H1 (cell line): Measurements from ENCODE around the gene KLHL17. TPM values are rescaled to one million over a fixed set of nuclear protein-coding genes. Genes with fewer than 3 reads are reported as not detected.

ENCODE experiments used
- CTCF ChIA-PET: fragments of 300-600 bp; sonication (Branson Sonifier 250); formaldehyde crosslinking; loops from one replicate; lab custom pipeline; 2021; ENCODE audit not compliant: partially characterized antibody; lab: Charles Lee
- POLR2A ChIA-PET: fragments of 300-600 bp; sonication (Branson Sonifier 250); formaldehyde crosslinking; loops from one replicate; lab custom pipeline; 2021; ENCODE audit warnings: inconsistent platforms; ENCODE audit not compliant: partially characterized antibody; lab: Charles Lee
- DNase-seq, 2 experiments: peaks; one replicate each; pipeline versions ENCODE4 v3.0.0 to v3.0.0-alpha.2; 2010 to 2022; ENCODE audit warnings: low spot score in 2 of 2, low read depth in 1 of 2, mixed read lengths in 1 of 2
- FAIRE-seq: peaks from 2 replicates; lab custom pipeline; 2011; peaks lifted over from hg19 to GRCh38; lab: Jason Lieb, UNC
- H2AFZ ChIP-seq: 2 replicates; pipeline ENCODE4 v1.8.1; 2012; ENCODE audit warnings: low read length, inconsistent platforms
- H2AK5ac ChIP-seq: 2 replicates; pipeline ENCODE4 v1.6.1; 2013; ENCODE audit warnings: low read depth, low read length
- H2BK120ac ChIP-seq: replicated peaks from 2 replicates; pipeline ENCODE3; 2013; ENCODE audit warnings: low read depth, low read length, inconsistent platforms
- H2BK12ac ChIP-seq: 2 replicates; pipeline ENCODE4 v1.6.1; 2013; ENCODE audit warnings: low read depth, low read length
- H2BK15ac ChIP-seq: 2 replicates; pipeline ENCODE4 v1.6.1; 2013; ENCODE audit warnings: low read length
- H2BK20ac ChIP-seq: 2 replicates; pipeline ENCODE4 v1.6.1; 2013; ENCODE audit warnings: low read length
- H2BK5ac ChIP-seq: 2 replicates; pipeline ENCODE4 v1.6.1; 2013; ENCODE audit warnings: low read depth, low read length
- H3K14ac ChIP-seq: 2 replicates; pipeline ENCODE4 v1.6.1; 2013; ENCODE audit warnings: inconsistent platforms; ENCODE audit not compliant: insufficient read length
- H3K18ac ChIP-seq: 2 replicates; pipeline ENCODE4 v1.6.1; 2013; ENCODE audit warnings: low read length; ENCODE audit errors: extremely low read depth
- H3K23ac ChIP-seq: 2 replicates; pipeline ENCODE4 v1.6.1; 2013; ENCODE audit warnings: inconsistent platforms; ENCODE audit not compliant: insufficient read length
- H3K23me2 ChIP-seq: 2 replicates; pipeline ENCODE4 v1.6.1; 2013; ENCODE audit warnings: low read depth, low read length
- H3K27ac ChIP-seq: 2 replicates; pipeline ENCODE4 v1.6.1; 2011; ENCODE audit warnings: low read depth, low read length, inconsistent platforms
- H3K27me3 ChIP-seq, 4 experiments: replicated peaks in 1 of 4; 1 replicate in 1 of 4; 2 replicates in 3 of 4; pipeline versions ENCODE4 v1.6.1 to v1.8.1; 2011 to 2013; ENCODE audit warnings: low read length in 3 of 4, mild to moderate bottlenecking in 3 of 4, inconsistent platforms in 2 of 4, mixed read lengths in 2 of 4, moderate library complexity in 1 of 4; ENCODE audit not compliant: control insufficient read depth in 3 of 4, insufficient read depth in 3 of 4; ENCODE audit errors: extremely low read depth in 1 of 4
- H3K36me3 ChIP-seq, 4 experiments: 2 replicates each; pipeline versions ENCODE4 v1.6.1 to v1.8.1; 2011 to 2013; ENCODE audit warnings: mild to moderate bottlenecking in 4 of 4, low read length in 3 of 4, moderate library complexity in 2 of 4, control low read depth in 1 of 4, inconsistent platforms in 1 of 4; ENCODE audit not compliant: insufficient read depth in 4 of 4, control insufficient read depth in 2 of 4
- H3K4ac ChIP-seq: replicated peaks from 2 replicates; pipeline ENCODE3; 2013; ENCODE audit warnings: low read length, low read depth, mixed read lengths, inconsistent platforms; ENCODE audit not compliant: insufficient read length
- H3K4me1 ChIP-seq, 4 experiments: replicated peaks in 1 of 4; 1 replicate in 1 of 4; 2 replicates in 3 of 4; pipeline versions ENCODE4 v1.6.1 to v1.8.1; 2011 to 2013; ENCODE audit warnings: low read length in 3 of 4, inconsistent platforms in 2 of 4, mixed read lengths in 1 of 4; ENCODE audit not compliant: insufficient read depth in 4 of 4, control insufficient read depth in 3 of 4
- H3K4me2 ChIP-seq, 2 experiments: 2 replicates each; pipeline versions ENCODE4 v1.6.1 to v1.8.1; 2011 to 2013; ENCODE audit warnings: low read depth in 2 of 2, low read length in 2 of 2, control low read depth in 1 of 2, inconsistent platforms in 1 of 2, mild to moderate bottlenecking in 1 of 2; ENCODE audit not compliant: insufficient read depth in 1 of 2
- H3K4me3 ChIP-seq, 4 experiments: fragments of 200-600, 300-600 bp in 1 of 4; sonication (generic), shearing (Covaris generic), sonication (Bioruptor Twin) in 1 of 4; 2 replicates each; pipeline versions ENCODE4 v1.5.1 to v1.8.1; 2011 to 2016; ENCODE audit warnings: low read length in 4 of 4, low read depth in 3 of 4, control low read depth in 2 of 4, inconsistent platforms in 2 of 4, mild to moderate bottlenecking in 2 of 4, mixed read lengths in 1 of 4, moderate library complexity in 1 of 4; ENCODE audit not compliant: insufficient read depth in 2 of 4; ENCODE audit errors: extremely low read depth in 1 of 4
- H3K56ac ChIP-seq: replicated peaks from 2 replicates; pipeline ENCODE3; 2013; ENCODE audit warnings: low read depth, mild to moderate bottlenecking, mixed read lengths, low read length, inconsistent platforms; ENCODE audit not compliant: insufficient read length
- H3K79me1 ChIP-seq: 2 replicates; pipeline ENCODE4 v1.6.1; 2013; ENCODE audit warnings: low read depth, low read length, control low read depth
- H3K79me2 ChIP-seq, 2 experiments: 2 replicates each; pipeline versions ENCODE4 v1.6.1 to v1.8.1; 2012 to 2013; ENCODE audit warnings: low read length in 2 of 2, mild to moderate bottlenecking in 2 of 2, inconsistent platforms in 1 of 2; ENCODE audit not compliant: insufficient read depth in 2 of 2, control insufficient read depth in 1 of 2
- H3K9ac ChIP-seq, 4 experiments: replicated peaks in 1 of 4; 1 replicate in 1 of 4; 2 replicates in 3 of 4; pipeline versions ENCODE4 v1.6.1 to v1.8.1; 2011 to 2013; ENCODE audit warnings: low read depth in 3 of 4, low read length in 3 of 4, control low read depth in 2 of 4, mild to moderate bottlenecking in 2 of 4, moderate library complexity in 2 of 4, inconsistent platforms in 1 of 4; ENCODE audit errors: extremely low read depth in 1 of 4
- H3K9me3 ChIP-seq, 2 experiments: 2 replicates each; pipeline versions ENCODE4 v1.6.1 to v1.8.1; 2012 to 2013; ENCODE audit warnings: mild to moderate bottlenecking in 2 of 2, moderate library complexity in 2 of 2, control low read depth in 1 of 2, inconsistent platforms in 1 of 2, low read depth in 1 of 2, low read length in 1 of 2, mixed read lengths in 1 of 2; ENCODE audit not compliant: insufficient read depth in 2 of 2
- H4K20me1 ChIP-seq, 2 experiments: replicated peaks in 1 of 2; 2 replicates each; pipeline versions ENCODE3 to v1.8.1; 2011 to 2013; ENCODE audit warnings: inconsistent platforms in 2 of 2, low read length in 2 of 2, mild to moderate bottlenecking in 1 of 2; ENCODE audit not compliant: insufficient read depth in 2 of 2, control insufficient read depth in 1 of 2
- H4K5ac ChIP-seq: 2 replicates; pipeline ENCODE4 v1.6.1; 2013; ENCODE audit warnings: low read length, low read depth, mixed read lengths, inconsistent platforms; ENCODE audit not compliant: insufficient read length
- H4K8ac ChIP-seq: 2 replicates; pipeline ENCODE4 v1.8.0; 2013; ENCODE audit warnings: mild to moderate bottlenecking, moderate library complexity, low read length, inconsistent platforms; ENCODE audit not compliant: insufficient read depth; ENCODE audit errors: extremely low read depth
- H4K91ac ChIP-seq: replicated peaks from 2 replicates; pipeline ENCODE3; 2013; ENCODE audit warnings: low read length, mixed read lengths, inconsistent platforms; ENCODE audit not compliant: insufficient read length
- BCL11A ChIP-seq, 2 experiments: IDR thresholded peaks; one replicate each; pipeline ENCODE4 v1.6.1; 2011; ENCODE audit warnings: low read depth in 2 of 2, low read length in 2 of 2, mild to moderate bottlenecking in 2 of 2
- EZH2 ChIP-seq: fragments of 200-600 bp; sonication (generic); IDR thresholded peaks from 2 replicates; pipeline ENCODE4 v1.7.1; 2012; ENCODE audit warnings: low read depth, mild to moderate bottlenecking, moderate library complexity, low read length, inconsistent platforms; ENCODE audit not compliant: severe bottlenecking
- GTF2F1 ChIP-seq: IDR thresholded peaks from 2 replicates; pipeline ENCODE4 v1.6.1; 2012; ENCODE audit warnings: low read depth, low read length, improper control_type of control experiment, borderline replicate concordance
- MAFK ChIP-seq: IDR thresholded peaks from 2 replicates; pipeline ENCODE4 v1.6.1; 2012; ENCODE audit warnings: low read depth, mild to moderate bottlenecking, improper control_type of control experiment, low read length
- POU5F1 ChIP-seq: IDR thresholded peaks from 2 replicates; pipeline ENCODE4 v1.6.1; 2011; ENCODE audit warnings: low read depth, mild to moderate bottlenecking, low read length, moderate library complexity
- SAP30 ChIP-seq: fragments of 300-600 bp; sonication (generic); IDR thresholded peaks from 2 replicates; pipeline ENCODE4 v1.7.1; 2012; ENCODE audit warnings: low read length, moderate library complexity, mild to moderate bottlenecking, inconsistent platforms; ENCODE audit not compliant: insufficient read depth, insufficient replicate concordance
- SIX5 ChIP-seq: IDR thresholded peaks from 2 replicates; pipeline ENCODE4 v1.6.1; 2011; ENCODE audit warnings: mild to moderate bottlenecking, low read depth, low read length
- SRF ChIP-seq: IDR thresholded peaks from 2 replicates; pipeline ENCODE4 v1.6.1; 2011; ENCODE audit warnings: mild to moderate bottlenecking, low read depth, low read length, moderate library complexity
- TAF1 ChIP-seq: IDR thresholded peaks from 2 replicates; pipeline ENCODE4 v1.6.1; 2011; ENCODE audit warnings: mild to moderate bottlenecking, low read depth, low read length
- TCF12 ChIP-seq: IDR thresholded peaks from 2 replicates; pipeline ENCODE4 v1.6.1; 2011; ENCODE audit warnings: low read depth, mild to moderate bottlenecking, low read length
- WGBS, 2 experiments: shearing (Covaris generic) in 1 of 2; methylation state at CpG; one replicate each; pipeline versions ENCODE4 v1.1.6 to v1.1.7; 2013 to 2015; ENCODE audit warnings: low lambda C conversion rate in 2 of 2, mixed read lengths in 2 of 2, inconsistent platforms in 1 of 2, low coverage in 1 of 2, missing lambda C conversion rate in 1 of 2; ENCODE audit not compliant: insufficient replicate concordance in 2 of 2, insufficient coverage in 1 of 2, insufficient read length in 1 of 2; ENCODE audit errors: extremely low coverage in 1 of 2, missing lambda C conversion rate in 1 of 2; 5-methylcytosine and 5-hydroxymethylcytosine counted together
- polyA plus RNA-seq, 7 experiments: library from polyadenylated mRNA; depleted of rRNA in 3 of 7; stranded (reverse) in 5 of 7; unstranded in 2 of 7; fragments of >200 nt in 5 of 7; fragments of 200-250 nt in 2 of 7; gene quantifications; 1 replicate in 5 of 7; 2 replicates in 1 of 7; 4 replicates in 1 of 7; pipeline versions ENCODE4 v1.2.1 to v1.2.3, GENCODE V29; 2011 to 2013; ENCODE audit warnings: missing spikeins in 2 of 7, mixed read lengths in 2 of 7
- total RNA-seq: library from RNA; stranded (reverse); fragmentation: NEBNext Ultra II Directional; extraction: Animal tissue kit (Norgen Biotek cat#: 25700); gene quantifications from 2 replicates; pipeline ENCODE4 v1.2.1, GENCODE V29; 2021
- TF ChIP-seq, protein P1 (sequence below): IDR thresholded peaks from 2 replicates; pipeline ENCODE4 v1.6.1; 2011; ENCODE audit warnings: low read length, improper control_type of control experiment

Gene KLHL17
- total and polyA plus RNA-seq, 2 of the 8 experiments (the other 6 are each of a cell fraction or from before 2014, with no cell fraction given), result 32.6 to 36.1 TPM

DNA sequence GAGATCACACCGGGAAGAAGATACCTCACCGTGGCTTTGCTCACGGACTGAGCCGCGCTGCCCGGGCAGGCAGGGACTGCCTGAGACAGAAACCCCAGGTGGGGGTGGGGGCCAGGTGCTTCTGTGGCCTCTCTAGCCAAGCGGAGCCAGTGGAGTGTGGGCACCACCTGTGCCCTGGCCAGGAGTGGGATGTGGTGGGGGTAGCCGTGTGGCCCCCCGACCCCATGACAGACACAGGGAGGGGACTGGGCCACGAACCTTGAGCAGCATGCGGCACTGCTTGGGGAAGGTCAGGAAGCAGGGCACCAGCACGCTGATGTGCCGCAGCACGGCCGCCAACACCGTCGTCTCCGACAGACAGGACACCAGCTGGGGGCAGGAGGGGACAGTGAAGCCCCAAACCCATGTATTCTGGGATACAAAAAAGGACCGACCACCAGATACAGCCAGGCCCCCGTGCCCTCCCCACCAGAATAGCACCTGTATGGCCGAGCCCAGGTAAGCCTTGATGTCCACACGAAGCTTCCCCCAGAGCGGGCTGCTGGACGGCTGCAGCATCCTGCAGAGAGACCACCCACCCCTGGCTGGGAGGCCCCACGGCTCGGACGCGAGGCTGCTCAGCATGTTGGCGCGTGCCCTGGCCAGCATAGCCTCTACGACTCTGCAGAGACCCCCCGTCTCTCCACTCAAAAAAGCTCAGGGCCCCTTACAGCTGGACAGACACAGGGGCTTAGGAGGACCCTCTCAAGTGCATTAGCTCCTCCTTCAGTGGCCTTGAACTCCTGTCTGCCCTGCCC, 6.7 kb upstream of the KLHL17 start:
- no peak overlapping the region for H2BK12ac ChIP-seq
- no peak overlapping the region for H4K91ac ChIP-seq
- H3K4me2 ChIP-seq, result no peak overlapping the region
- peaks cover 31 to 36% of the 10 kb centered on the region in 2 experiments for H4K20me1 ChIP-seq
- DNase-seq (no peak), FAIRE-seq (no peak)
- H3K79me1 ChIP-seq, result peaks cover 21% of the 10 kb centered on the region
- H4K8ac ChIP-seq, result no peak overlapping the region; the same call in 1 of the 2 replicates
- H3K4me3 ChIP-seq, result no peak overlapping the region
- no peak overlapping the region for H3K56ac ChIP-seq
- peaks cover 0 to 12% of the 10 kb centered on the region in 2 experiments; a peak in 3 of 4 replicates for H3K79me2 ChIP-seq
- H2BK20ac ChIP-seq, result no peak overlapping the region
- no peak overlapping the region for H2AK5ac ChIP-seq
- no peak overlapping the region for H2BK15ac ChIP-seq
- H3K23ac ChIP-seq, result no peak overlapping the region
- no peak overlapping the region for H2AFZ ChIP-seq
- peaks cover 3% of the 10 kb centered on the region for H3K23me2 ChIP-seq
- H3K4ac ChIP-seq, result no peak overlapping the region
- ChIA-PET CTCF (interaction anchor here (0.5 to 1.9 kb wide), 8 partner anchors 10 to 682 kb away, joined by 3 to 6 read pairs (median 4); partner anchors contain the start of gene PLEKHN1), POLR2A (interaction anchor here (1.2 to 8.8 kb wide), 2 partner anchors 11 to 96 kb away, joined by 3 to 65 read pairs; no protein-coding TSS in a partner anchor)
- no peak overlapping the region for H2BK120ac ChIP-seq
- H3K4me1 ChIP-seq, result peaks cover 0 to 4% (median 0%) of the 10 kb centered on the region in 4 experiments; a peak in 1 of 7 replicates
- 95% methylated on average over 21 of the region's 32 CpGs; no CpG with 5 or more reads in 1 of the 2 experiments for WGBS, 2 experiments
- no peak overlapping the region for H4K5ac ChIP-seq
- no peak overlapping the region for H3K18ac ChIP-seq
- peaks cover 8 to 70% (median 45%) of the 10 kb centered on the region in 4 experiments; a peak in 7 of 8 replicates for H3K36me3 ChIP-seq
- no peak overlapping the region for H3K27ac ChIP-seq
- H3K14ac ChIP-seq, result no peak overlapping the region
- no peaks in the 10 kb centered on the region for H3K27me3 ChIP-seq
- no peaks in the 10 kb centered on the region for H3K9me3 ChIP-seq
- no peak overlapping the region for H2BK5ac ChIP-seq
- H3K9ac ChIP-seq, result no peak overlapping the region
- TF ChIP-seq SAP30, result no peak
- no peak for TF ChIP-seq BCL11A (IDR thresholded peaks at IDR 0.05; ENCODE audit: low read depth in 2 of 2, low read length in 2 of 2)
- no peak for TF ChIP-seq MAFK
- TF ChIP-seq, protein P1, sequence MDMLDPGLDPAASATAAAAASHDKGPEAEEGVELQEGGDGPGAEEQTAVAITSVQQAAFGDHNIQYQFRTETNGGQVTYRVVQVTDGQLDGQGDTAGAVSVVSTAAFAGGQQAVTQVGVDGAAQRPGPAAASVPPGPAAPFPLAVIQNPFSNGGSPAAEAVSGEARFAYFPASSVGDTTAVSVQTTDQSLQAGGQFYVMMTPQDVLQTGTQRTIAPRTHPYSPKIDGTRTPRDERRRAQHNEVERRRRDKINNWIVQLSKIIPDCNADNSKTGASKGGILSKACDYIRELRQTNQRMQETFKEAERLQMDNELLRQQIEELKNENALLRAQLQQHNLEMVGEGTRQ, result no peak
- no peak for TF ChIP-seq TCF12
- TF ChIP-seq GTF2F1, result no peak
- no peak for TF ChIP-seq POU5F1
- no peak for TF ChIP-seq SRF
- TF ChIP-seq TAF1, result no peak
- no peak for TF ChIP-seq EZH2
- no peak for TF ChIP-seq SIX5
